SK-N-SH (cell line): ENCODE measurements around the gene NARS2. TPM values are rescaled to one million over a fixed set of nuclear protein-coding genes. Genes with fewer than 3 reads are reported as not detected.
"Not testable (repeated sequence)": the region's sequence is repeated elsewhere in the genome, so short reads cannot be mapped to it uniquely, and the experiment has no call there.

Experiments used
- CTCF ChIA-PET: fragments of 300-600, 350-600 bp; formaldehyde crosslinking; extraction: SDS; loops from one replicate; lab custom pipeline; 2021; lab: Yijun Ruan, JAX
- POLR2A ChIA-PET: fragments of 350-600 bp; sonication (Branson Sonifier 250); formaldehyde crosslinking; extraction: SDS; loops from one replicate; lab custom pipeline; 2020; ENCODE audit warnings: antibody characterized with exemption, inconsistent platforms; lab: Yijun Ruan, JAX
- DNase-seq: peaks from one replicate; pipeline ENCODE4 v3.0.0; 2012
- H2AFZ ChIP-seq: fragments of 200-600 bp; sonication (generic); 2 replicates; pipeline ENCODE4 v1.8.1; 2016; ENCODE audit warnings: antibody characterized with exemption, mild to moderate bottlenecking, low read depth
- H3F3A ChIP-seq: fragments of 200-600 bp; sonication (generic); replicated peaks from 2 replicates; pipeline ENCODE3; 2016; ENCODE audit warnings: antibody characterized with exemption, mild to moderate bottlenecking; ENCODE audit not compliant: insufficient read depth
- H3K27ac ChIP-seq, 2 experiments: fragments of 200-500 bp in 1 of 2; fragments of 200-600 bp in 1 of 2; sonication (Bioruptor generic) in 1 of 2; sonication (generic), shearing (Covaris generic) in 1 of 2; 2 replicates each; pipeline versions ENCODE4 v1.5.1 to v1.6.1; 2014 to 2016; ENCODE audit warnings: low read depth in 2 of 2, inconsistent platforms in 1 of 2, low read length in 1 of 2, mild to moderate bottlenecking in 1 of 2, mixed read lengths in 1 of 2
- H3K27me3 ChIP-seq: fragments of 200-600 bp; sonication (generic), shearing (Covaris generic); 2 replicates; pipeline ENCODE4 v1.6.1; 2016; ENCODE audit warnings: mixed run types; ENCODE audit not compliant: insufficient read depth
- H3K36me3 ChIP-seq, 2 experiments: fragments of 200-500 bp in 1 of 2; fragments of 200-600 bp in 1 of 2; sonication (Bioruptor generic) in 1 of 2; sonication (generic) in 1 of 2; replicated peaks in 1 of 2; 2 replicates each; pipeline versions ENCODE3 to v1.5.1; 2014 to 2016; ENCODE audit warnings: low read length in 1 of 2, mild to moderate bottlenecking in 1 of 2; ENCODE audit not compliant: insufficient read depth in 2 of 2, control insufficient read depth in 1 of 2
- H3K4me1 ChIP-seq, 2 experiments: fragments of 200-500 bp in 1 of 2; fragments of 200-600 bp in 1 of 2; sonication (Bioruptor generic) in 1 of 2; sonication (generic), shearing (Covaris generic) in 1 of 2; 2 replicates each; pipeline versions ENCODE4 v1.5.1 to v1.6.1; 2014 to 2016; ENCODE audit warnings: low read depth in 1 of 2, low read length in 1 of 2, mixed run types in 1 of 2; ENCODE audit not compliant: insufficient read depth in 2 of 2, control insufficient read depth in 1 of 2
- H3K4me2 ChIP-seq: fragments of 200-600 bp; sonication (generic), shearing (Covaris generic); 2 replicates; pipeline ENCODE4 v1.6.1; 2017; ENCODE audit warnings: mixed run types
- H3K4me3 ChIP-seq, 2 experiments: fragments of 200-500 bp in 1 of 2; fragments of 200-600 bp in 1 of 2; sonication (Bioruptor generic) in 1 of 2; sonication (generic), shearing (Covaris generic) in 1 of 2; 2 replicates each; pipeline versions ENCODE4 v1.5.1 to v1.8.1; 2014 to 2016; ENCODE audit warnings: low read depth in 2 of 2, inconsistent platforms in 1 of 2, low read length in 1 of 2, mild to moderate bottlenecking in 1 of 2, mixed read lengths in 1 of 2, moderate library complexity in 1 of 2
- H3K79me2 ChIP-seq: fragments of 200-600 bp; sonication (generic); 2 replicates; pipeline ENCODE4 v1.8.1; 2017; ENCODE audit warnings: mild to moderate bottlenecking; ENCODE audit not compliant: insufficient read depth
- H3K9ac ChIP-seq: fragments of 200-600 bp; sonication (generic); 2 replicates; pipeline ENCODE4 v1.6.1; 2017; ENCODE audit warnings: mixed run types
- H3K9me2 ChIP-seq: fragments of 200-600 bp; sonication (generic); 2 replicates; pipeline ENCODE4 v1.6.1; 2017; ENCODE audit warnings: mixed run types
- H3K9me3 ChIP-seq: fragments of 200-600 bp; sonication (generic); 2 replicates; pipeline ENCODE4 v1.6.1; 2017; ENCODE audit warnings: mixed run types, mild to moderate bottlenecking, moderate library complexity
- H4K20me1 ChIP-seq: fragments of 200-600 bp; sonication (generic); 2 replicates; pipeline ENCODE4 v1.6.1; 2017; ENCODE audit warnings: mild to moderate bottlenecking, mixed run types; ENCODE audit not compliant: insufficient read depth
- CHD2 ChIP-seq: fragments of 150-350 bp; IDR thresholded peaks from 2 replicates; pipeline ENCODE4 v1.6.1; 2018; ENCODE audit warnings: low read length; ENCODE audit not compliant: partially characterized antibody
- ELF1 ChIP-seq: IDR thresholded peaks from 2 replicates; pipeline ENCODE4 v1.4.0; 2012
- EP300 ChIP-seq, 2 experiments: IDR thresholded peaks; 2 replicates each; pipeline versions ENCODE4 v1.4.0 to v1.6.1; 2012; ENCODE audit warnings: borderline replicate concordance in 1 of 2, low read depth in 1 of 2, low read length in 1 of 2
- FOXM1 ChIP-seq: IDR thresholded peaks from 2 replicates; pipeline ENCODE4 v1.4.0; 2012; ENCODE audit warnings: low read depth, mild to moderate bottlenecking
- GABPA ChIP-seq: IDR thresholded peaks from 2 replicates; pipeline ENCODE4 v1.4.0; 2012; ENCODE audit warnings: low read depth, mild to moderate bottlenecking
- RXRA ChIP-seq: IDR thresholded peaks from 2 replicates; pipeline ENCODE4 v1.4.0; 2012; ENCODE audit warnings: low read depth, mild to moderate bottlenecking, borderline replicate concordance
- TCF12 ChIP-seq: IDR thresholded peaks from 2 replicates; pipeline ENCODE4 v1.4.0; 2012
- WGBS: methylation state at CpG from one replicate; pipeline ENCODE4 v1.1.6; 2017; ENCODE audit warnings: low lambda C conversion rate; 5-methylcytosine and 5-hydroxymethylcytosine counted together
- polyA plus RNA-seq, 3 experiments: library from polyadenylated mRNA; depleted of rRNA; stranded (reverse); fragments of >200 nt; gene quantifications; 2 replicates each; pipeline ENCODE4 v1.2.3, GENCODE V29; 2012
- TF ChIP-seq, protein P1 (sequence below): IDR thresholded peaks from 2 replicates; pipeline ENCODE4 v1.4.0; 2012; ENCODE audit warnings: low read depth
- TF ChIP-seq, protein P2 (sequence below): IDR thresholded peaks from 2 replicates; pipeline ENCODE4; 2012
- TF ChIP-seq, protein P3 (sequence below): fragments of 150-350 bp; IDR thresholded peaks from 2 replicates; pipeline ENCODE4 v1.6.1; 2017; ENCODE audit warnings: antibody characterized with exemption, low read length, low read depth, borderline replicate concordance

The NARS2 gene
- polyA plus RNA-seq, 1 of the 3 experiments (the other 2 are of a cell fraction) = 8.9 TPM

DNA sequence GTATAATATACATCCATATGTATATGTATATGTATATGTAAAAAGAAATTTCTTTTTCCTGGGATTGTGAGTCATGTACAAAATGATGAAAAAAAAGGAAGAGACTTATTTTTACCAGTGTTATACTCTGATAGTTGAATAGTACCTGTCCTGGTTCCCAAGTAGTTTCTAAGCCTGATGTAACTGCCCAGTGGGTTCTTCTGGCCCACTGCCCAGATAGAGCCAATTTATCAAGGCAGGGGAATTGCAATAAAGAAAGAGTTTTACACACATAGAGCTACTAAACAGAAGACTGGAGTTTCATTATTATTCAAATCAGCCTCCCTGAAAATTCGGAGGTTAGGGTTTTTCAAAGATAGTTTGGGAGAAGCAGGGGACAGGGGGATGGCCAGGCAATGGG, 29.1 kb upstream of the NARS2 start (continued):
- TF ChIP-seq TCF12 = no peak
- no peak for TF ChIP-seq ELF1

DNA sequence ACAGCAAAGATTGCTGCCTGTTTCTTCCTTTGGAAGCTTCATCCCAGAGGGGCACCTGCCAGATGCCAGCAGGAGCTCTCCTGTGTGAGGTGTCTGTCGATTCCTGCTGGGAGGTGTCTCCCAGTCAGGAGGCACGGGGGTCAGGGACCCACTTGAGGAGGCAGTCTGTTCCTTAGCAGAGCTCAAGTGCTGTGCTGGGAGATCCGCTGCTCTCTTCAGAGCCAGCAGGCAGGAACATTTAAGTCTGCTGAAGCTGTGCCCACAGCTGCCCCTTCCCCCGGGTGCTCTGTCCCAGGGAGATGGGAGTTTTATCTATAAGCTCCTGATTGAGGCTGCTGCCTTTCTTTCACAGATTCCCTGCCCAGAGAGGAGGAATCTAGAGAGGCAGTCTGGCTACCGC, 28.1 kb upstream of the NARS2 start:
- DNase-seq, H3K9me3 ChIP-seq, H3K9me2 ChIP-seq, H3K27me3 ChIP-seq, H3K36me3 ChIP-seq, H3K4me3 ChIP-seq, H3K9ac ChIP-seq, POLR2A ChIA-PET, H3K27ac ChIP-seq, H2AFZ ChIP-seq, H3F3A ChIP-seq, H3K4me1 ChIP-seq, CTCF ChIA-PET, H3K79me2 ChIP-seq, H3K4me2 ChIP-seq, H4K20me1 ChIP-seq: not testable (repeated sequence)
- WGBS = 40% methylated on average over 1 of the region's 5 CpGs

DNA sequence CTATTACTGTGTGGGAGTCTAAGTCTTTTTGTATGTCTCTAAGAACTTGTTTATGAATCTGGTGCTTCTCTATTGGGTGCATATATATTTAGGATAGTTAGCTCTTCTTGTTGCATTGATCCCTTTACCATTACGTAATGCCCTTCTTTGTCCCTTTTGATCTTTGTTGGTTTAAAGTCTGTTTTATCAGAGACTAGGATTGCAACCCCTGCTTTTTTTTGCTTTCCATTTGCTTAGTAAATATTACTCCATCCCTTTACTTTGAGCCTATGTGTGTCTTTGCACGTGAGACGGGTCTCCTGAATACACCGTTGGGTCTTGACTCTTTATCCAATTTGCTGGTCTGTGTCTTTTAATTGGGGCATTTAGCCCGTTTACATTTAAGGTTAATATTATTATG, 26.4 kb upstream of the NARS2 start:
- H2AFZ ChIP-seq, H3F3A ChIP-seq, H3K4me2 ChIP-seq, CTCF ChIA-PET, H3K27ac ChIP-seq, H3K4me1 ChIP-seq, H3K36me3 ChIP-seq, H3K27me3 ChIP-seq, H3K9me3 ChIP-seq, DNase-seq, POLR2A ChIA-PET, H4K20me1 ChIP-seq, H3K9ac ChIP-seq, H3K79me2 ChIP-seq, H3K9me2 ChIP-seq, H3K4me3 ChIP-seq: not testable (repeated sequence)
- 45% methylated on average over 5 of the region's 5 CpGs for WGBS

DNA sequence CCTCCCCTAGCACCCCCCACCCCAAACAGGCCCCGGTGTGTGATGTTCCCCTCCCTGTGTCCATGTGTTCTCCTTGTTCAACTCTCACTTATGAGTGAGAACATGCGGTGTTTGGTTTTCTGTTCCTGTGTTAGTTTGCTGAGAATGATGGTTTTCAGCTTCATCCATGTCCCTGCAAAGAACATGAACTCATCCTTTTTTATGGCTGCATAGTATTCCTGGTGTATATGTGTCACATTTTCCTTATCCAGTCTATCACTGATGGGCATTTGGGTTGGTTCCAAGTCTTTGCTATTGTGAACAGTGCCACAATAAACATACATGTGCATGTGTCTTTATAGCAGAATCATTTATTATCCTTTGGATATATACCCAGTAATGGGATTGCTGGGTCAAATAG, 22.9 kb upstream of the NARS2 start:
- H3F3A ChIP-seq, H3K4me2 ChIP-seq, H3K36me3 ChIP-seq, H3K27ac ChIP-seq, DNase-seq, POLR2A ChIA-PET, H4K20me1 ChIP-seq, H3K9ac ChIP-seq, H2AFZ ChIP-seq, H3K4me3 ChIP-seq, H3K79me2 ChIP-seq, H3K9me3 ChIP-seq, H3K9me2 ChIP-seq, H3K27me3 ChIP-seq: not testable (repeated sequence)
- WGBS = 76% methylated on average over 2 of the region's 2 CpGs
- 0 out of 4 replicates have a peak, but pooled peaks cover 0 to 13% of the 10 kb centered on the region in 2 experiments for H3K4me1 ChIP-seq
- CTCF ChIA-PET = interaction anchor here (1.5 kb wide), 1 partner anchor 32 kb away, joined by 3 read pairs; no protein-coding TSS in a partner anchor

DNA sequence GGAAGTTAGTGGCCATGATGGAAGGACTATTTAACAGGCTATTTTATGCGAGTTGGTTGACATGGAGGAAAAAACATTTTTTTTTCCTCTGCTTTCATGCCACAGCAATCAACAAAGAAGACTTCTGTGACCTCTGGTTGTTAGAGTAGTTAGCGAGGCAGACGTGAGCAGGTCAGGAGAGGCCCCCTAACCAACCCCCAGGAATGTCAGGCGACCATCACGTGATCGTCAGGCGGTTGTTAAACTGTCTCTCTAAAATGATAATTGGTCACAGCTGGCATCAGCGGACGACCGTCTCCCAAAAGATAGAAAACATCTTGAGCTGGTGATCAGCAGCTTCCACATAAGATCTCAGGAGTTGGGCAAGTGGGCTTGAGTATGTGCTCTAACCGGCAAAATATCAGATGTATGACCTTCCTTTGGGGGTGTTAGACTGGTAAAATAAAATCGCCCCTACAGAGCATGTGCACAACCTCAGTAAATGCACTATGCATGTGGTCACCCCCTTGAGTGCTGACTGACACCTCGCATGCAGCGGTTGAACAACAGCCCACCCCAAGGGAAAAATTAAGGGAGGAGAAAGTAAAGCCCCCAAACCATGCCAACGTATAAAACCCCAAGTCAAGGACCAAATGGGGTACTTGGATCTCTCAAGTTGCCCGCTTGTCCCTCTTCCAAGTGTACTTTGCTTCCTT, 20.9 kb upstream of the NARS2 start:
- no peaks in the 10 kb centered on the region for H3K9me3 ChIP-seq
- no peak overlapping the region for H3K4me2 ChIP-seq
- H3K4me3 ChIP-seq = no peak overlapping the region
- H3K36me3 ChIP-seq = no peaks in the 10 kb centered on the region
- WGBS = 72% methylated on average over 16 of the region's 16 CpGs
- no peaks in the 10 kb centered on the region for H3K9me2 ChIP-seq
- H3K79me2 ChIP-seq = no peaks in the 10 kb centered on the region
- ChIA-PET POLR2A (no interaction called here), CTCF (interaction anchor here (1.4 kb wide), 1 partner anchor 31 kb away, joined by 3 read pairs; no protein-coding TSS in a partner anchor)
- H2AFZ ChIP-seq = no peak overlapping the region
- no peaks in the 10 kb centered on the region for H4K20me1 ChIP-seq
- no peak overlapping the region for H3K27ac ChIP-seq
- peaks cover 6% of the 10 kb centered on the region for H3F3A ChIP-seq
- TF ChIP-seq FOXM1 (no peak), EP300 (IDR thresholded peaks at IDR 0.05; ENCODE audit: borderline replicate concordance in 1 of 2, low read depth in 1 of 2, low read length in 1 of 2) (no peak), RXRA (no peak), CHD2 (no peak), GABPA (no peak)
- TF ChIP-seq, protein P1, sequence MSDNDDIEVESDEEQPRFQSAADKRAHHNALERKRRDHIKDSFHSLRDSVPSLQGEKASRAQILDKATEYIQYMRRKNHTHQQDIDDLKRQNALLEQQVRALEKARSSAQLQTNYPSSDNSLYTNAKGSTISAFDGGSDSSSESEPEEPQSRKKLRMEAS = no peak
- TF ChIP-seq, protein P2, sequence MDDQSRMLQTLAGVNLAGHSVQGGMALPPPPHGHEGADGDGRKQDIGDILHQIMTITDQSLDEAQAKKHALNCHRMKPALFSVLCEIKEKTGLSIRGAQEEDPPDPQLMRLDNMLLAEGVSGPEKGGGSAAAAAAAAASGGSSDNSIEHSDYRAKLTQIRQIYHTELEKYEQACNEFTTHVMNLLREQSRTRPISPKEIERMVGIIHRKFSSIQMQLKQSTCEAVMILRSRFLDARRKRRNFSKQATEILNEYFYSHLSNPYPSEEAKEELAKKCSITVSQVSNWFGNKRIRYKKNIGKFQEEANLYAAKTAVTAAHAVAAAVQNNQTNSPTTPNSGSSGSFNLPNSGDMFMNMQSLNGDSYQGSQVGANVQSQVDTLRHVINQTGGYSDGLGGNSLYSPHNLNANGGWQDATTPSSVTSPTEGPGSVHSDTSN = no peak
- TF ChIP-seq, protein P3, sequence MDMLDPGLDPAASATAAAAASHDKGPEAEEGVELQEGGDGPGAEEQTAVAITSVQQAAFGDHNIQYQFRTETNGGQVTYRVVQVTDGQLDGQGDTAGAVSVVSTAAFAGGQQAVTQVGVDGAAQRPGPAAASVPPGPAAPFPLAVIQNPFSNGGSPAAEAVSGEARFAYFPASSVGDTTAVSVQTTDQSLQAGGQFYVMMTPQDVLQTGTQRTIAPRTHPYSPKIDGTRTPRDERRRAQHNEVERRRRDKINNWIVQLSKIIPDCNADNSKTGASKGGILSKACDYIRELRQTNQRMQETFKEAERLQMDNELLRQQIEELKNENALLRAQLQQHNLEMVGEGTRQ = no peak
- DNase-seq = no peak
- no peak overlapping the region for H3K9ac ChIP-seq
- H3K27me3 ChIP-seq = peaks cover 6% of the 10 kb centered on the region; the same call in 1 of the 2 replicates
- 0 out of 4 replicates have a peak, but pooled peaks cover 0 to 13% of the 10 kb centered on the region in 2 experiments for H3K4me1 ChIP-seq
